Activated T-helper 2 cell treated with anti-CD3 and anti-CD28 coated beads, Interferon-gamma antibody, Interleukin-2, Interleukin-4, amounts not matched to agents 10 μg/mL and 5 μg/mL and 100 μg/mL, durations not matched to agents 14 hours and 24 hours and 36 hours (primary cell): ENCODE results near the gene NLK. TPM values are rescaled to one million over a fixed set of nuclear protein-coding genes. Genes with fewer than 3 reads are reported as not detected.

Source experiments
- DNase-seq: peaks from one replicate; pipeline ENCODE4 v3.0.0; 2021; ENCODE audit warnings: low spot score
- H3K27ac Mint-ChIP-seq: one replicate; pipeline ENCODE4 v1.8.0; 2021; ENCODE audit warnings: mixed read lengths
- H3K27me3 Mint-ChIP-seq: one replicate; pipeline ENCODE4 v1.8.0; 2021; ENCODE audit warnings: low read depth, mixed read lengths
- H3K36me3 Mint-ChIP-seq: one replicate; pipeline ENCODE4 v1.8.0; 2021; ENCODE audit warnings: low read depth, mixed read lengths
- H3K4me1 Mint-ChIP-seq: one replicate; pipeline ENCODE4 v1.8.0; 2021; ENCODE audit warnings: low read depth, mixed read lengths
- H3K4me3 Mint-ChIP-seq: one replicate; pipeline ENCODE4 v1.8.0; 2021; ENCODE audit warnings: low read depth, mild to moderate bottlenecking, moderate library complexity, mixed read lengths
- H3K9me3 Mint-ChIP-seq: one replicate; pipeline ENCODE4 v1.8.0; 2021; ENCODE audit warnings: mixed read lengths
- intact Hi-C: fragments of 100-400 bp; cut with micrococcal nuclease; formaldehyde crosslinking; loops from one replicate; pipeline ENCODE4 v1.15.1; 2023
- total RNA-seq: library from RNA; stranded (reverse); gene quantifications from 2 replicates; pipeline ENCODE4 v1.2.3, GENCODE V29; 2022

Gene NLK
- total RNA-seq, 1 donor from 2014 or later, result 11.3 TPM

DNA sequence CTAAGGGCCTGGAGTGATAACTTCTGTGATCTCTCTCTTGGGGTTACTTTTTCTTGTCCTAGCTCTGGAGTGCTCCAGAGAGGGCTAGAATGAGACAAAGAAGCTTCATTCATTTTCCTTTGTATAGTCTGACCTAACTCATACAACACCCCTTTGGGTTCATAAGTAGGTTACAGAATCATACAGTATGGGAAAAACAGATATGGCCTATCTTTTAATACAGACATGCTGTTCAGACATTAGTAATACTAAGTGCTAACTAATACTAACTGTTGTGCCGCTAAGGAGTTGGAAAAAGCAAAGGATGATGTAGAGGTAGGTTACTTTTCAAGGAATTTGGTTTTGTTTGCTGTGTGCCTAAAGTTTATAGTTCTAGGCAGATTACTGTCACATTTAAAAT lies 84.7 kb downstream of the NLK start:
- H3K4me3 Mint-ChIP-seq, result no peak overlapping the region
- H3K4me1 Mint-ChIP-seq, result peaks cover under 1% of the 10 kb centered on the region
- intact Hi-C loops, result no loop called here
- peaks cover 10% of the 10 kb centered on the region for H3K36me3 Mint-ChIP-seq
- H3K27me3 Mint-ChIP-seq, result no peaks in the 10 kb centered on the region
- H3K9me3 Mint-ChIP-seq, result no peaks in the 10 kb centered on the region
- DNase-seq, result no peak
- no peak overlapping the region for H3K27ac Mint-ChIP-seq

DNA sequence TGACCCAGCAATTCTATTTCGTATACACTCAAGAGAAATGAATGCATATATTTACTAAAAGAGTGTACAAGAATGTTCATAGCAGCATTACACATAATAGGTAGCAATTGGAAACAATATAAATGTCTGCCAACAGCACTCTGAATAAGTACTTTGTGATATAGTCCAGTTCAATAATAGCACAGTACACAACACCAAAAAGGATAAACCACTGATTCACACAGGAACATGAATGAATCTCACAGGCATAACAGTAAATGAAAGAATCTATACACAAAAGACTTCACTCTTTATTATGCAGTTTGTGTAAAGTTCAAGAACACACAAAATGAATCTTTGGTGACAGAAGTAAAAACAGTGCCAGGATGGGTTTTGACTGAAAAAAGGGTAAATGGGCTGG lies 86.3 kb downstream of the NLK start:
- Mint-ChIP-seq H3K36me3 (peaks cover 12% of the 10 kb centered on the region), H3K9me3 (no peaks in the 10 kb centered on the region), H3K4me1 (no peaks in the 10 kb centered on the region), H3K4me3 (no peak overlapping the region), H3K27me3 (no peaks in the 10 kb centered on the region), H3K27ac (no peak overlapping the region)
- intact Hi-C loops, result no loop called here
- DNase-seq, result no peak

DNA sequence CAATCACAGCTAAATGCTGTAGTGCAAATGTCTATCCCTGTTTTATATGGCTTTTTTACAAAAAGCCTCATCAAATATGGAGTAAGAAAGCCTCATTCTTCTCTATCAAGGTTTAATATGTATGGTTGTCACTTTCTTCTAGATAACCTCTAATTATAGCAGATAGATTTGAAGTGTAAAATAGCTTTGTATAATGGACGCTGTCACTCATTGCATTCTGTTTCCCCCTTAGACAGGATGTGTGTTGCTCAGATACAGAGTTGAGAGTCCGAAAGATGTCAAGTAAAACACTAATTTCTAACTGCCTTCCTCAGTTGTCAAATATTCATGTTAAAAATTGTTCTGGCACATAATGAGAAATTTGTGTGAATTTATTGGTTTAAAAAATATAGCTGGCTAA lies 88.0 kb downstream of the NLK start:
- no peaks in the 10 kb centered on the region for H3K27me3 Mint-ChIP-seq
- peaks cover 12% of the 10 kb centered on the region for H3K36me3 Mint-ChIP-seq
- H3K4me3 Mint-ChIP-seq, result no peak overlapping the region

DNA sequence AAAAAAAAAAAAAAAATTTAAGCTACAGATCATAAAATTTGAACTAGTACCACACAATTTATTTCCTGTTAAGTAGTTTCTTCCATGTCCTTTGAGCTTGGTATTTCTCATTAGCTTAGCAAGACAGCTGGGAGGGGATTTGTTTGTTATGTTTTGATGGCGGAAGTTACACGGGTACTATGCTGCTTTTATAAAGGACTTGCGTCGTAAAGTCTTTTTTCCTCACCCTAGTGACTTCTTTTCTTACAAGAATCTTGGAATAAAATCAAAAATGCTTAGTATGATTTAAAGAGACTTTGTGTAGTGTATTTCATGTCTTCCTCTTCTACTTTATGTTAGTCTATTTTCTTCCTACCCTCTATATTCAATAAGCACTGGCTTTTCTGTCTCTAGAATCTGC lies 89.1 kb downstream of the NLK start:
- H3K27ac Mint-ChIP-seq, result no peak overlapping the region
- intact Hi-C loops, result no loop called here
- no peak overlapping the region for H3K4me3 Mint-ChIP-seq
- H3K36me3 Mint-ChIP-seq, result peaks cover 12% of the 10 kb centered on the region
- H3K9me3 Mint-ChIP-seq, result no peaks in the 10 kb centered on the region
- H3K4me1 Mint-ChIP-seq, result no peaks in the 10 kb centered on the region
- H3K27me3 Mint-ChIP-seq, result no peaks in the 10 kb centered on the region
- DNase-seq, result no peak

More for the DNA sequence above, 88.0 kb downstream of the NLK start:
- Mint-ChIP-seq H3K9me3 (no peaks in the 10 kb centered on the region), H3K4me1 (no peaks in the 10 kb centered on the region), H3K27ac (no peak overlapping the region)
- intact Hi-C loops, result no loop called here
- no peak for DNase-seq

DNA sequence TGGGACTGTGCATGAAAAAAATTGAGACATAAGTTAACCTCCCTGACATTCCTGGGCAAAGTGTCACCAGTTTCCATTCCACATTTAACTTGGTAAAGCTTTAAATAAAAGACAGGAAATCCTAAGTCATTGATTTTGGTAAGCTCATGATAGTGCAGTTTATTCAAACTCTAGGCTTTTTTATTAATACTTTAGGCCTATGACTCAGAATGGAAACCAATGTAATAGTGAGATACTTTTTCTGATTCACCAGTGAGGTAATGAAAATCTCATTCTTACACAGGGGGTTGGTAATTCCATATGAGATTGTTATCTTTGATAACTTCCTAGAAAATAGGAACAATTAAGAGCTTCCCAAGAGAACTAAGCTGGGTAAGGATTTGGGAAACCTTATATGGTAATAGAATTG lies 91.1 kb downstream of the NLK start:
- no peaks in the 10 kb centered on the region for H3K27me3 Mint-ChIP-seq
- no peaks in the 10 kb centered on the region for H3K9me3 Mint-ChIP-seq
- peaks cover 12% of the 10 kb centered on the region for H3K36me3 Mint-ChIP-seq
- intact Hi-C loops, result no loop called here
- H3K4me3 Mint-ChIP-seq, result no peak overlapping the region
- no peaks in the 10 kb centered on the region for H3K4me1 Mint-ChIP-seq
- DNase-seq, result no peak
- H3K27ac Mint-ChIP-seq, result no peak overlapping the region

DNA sequence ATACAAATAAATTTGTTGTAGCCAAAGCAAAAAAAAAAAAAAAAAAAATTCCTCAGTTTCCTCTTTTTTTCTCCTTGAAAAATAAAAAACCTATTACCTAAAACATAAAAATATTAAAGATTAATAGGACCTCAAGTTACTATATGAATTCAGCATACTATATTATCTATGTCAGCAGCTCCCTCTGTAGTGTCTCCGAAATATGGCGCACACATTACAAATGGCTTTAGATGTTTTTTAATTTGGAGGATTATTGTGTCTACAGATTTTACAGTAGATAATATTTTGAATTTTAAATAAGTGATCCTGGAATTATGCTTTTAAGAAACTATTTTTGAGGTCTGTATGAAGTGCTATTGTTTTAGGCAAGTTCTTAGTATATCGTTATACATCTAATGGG lies 94.4 kb downstream of the NLK start:
- Mint-ChIP-seq H3K4me3 (no peak overlapping the region), H3K36me3 (peaks cover 12% of the 10 kb centered on the region), H3K4me1 (no peaks in the 10 kb centered on the region), H3K9me3 (no peaks in the 10 kb centered on the region), H3K27ac (no peak overlapping the region), H3K27me3 (no peaks in the 10 kb centered on the region)
- DNase-seq, result no peak
- intact Hi-C loops, result no loop called here

DNA sequence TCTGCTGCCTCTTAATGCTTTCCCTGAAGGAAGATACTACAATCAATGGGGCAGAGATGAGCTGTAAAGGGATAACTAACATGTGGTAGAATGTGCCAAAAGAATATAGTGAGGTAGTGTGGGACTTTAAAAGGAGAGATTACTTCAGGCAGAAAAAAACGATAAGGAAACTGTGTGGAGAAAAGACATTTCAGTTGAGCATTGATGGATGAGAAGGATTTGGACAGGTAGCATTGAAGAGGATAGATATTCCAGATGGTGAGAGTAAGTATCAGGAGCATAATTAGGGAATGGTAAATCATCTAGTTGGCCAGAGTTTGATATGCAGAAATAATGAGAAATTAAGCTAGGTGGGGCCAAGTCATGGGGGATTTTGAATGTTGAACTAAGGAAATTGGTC lies 97.3 kb downstream of the NLK start:
- Mint-ChIP-seq H3K4me1 (no peaks in the 10 kb centered on the region), H3K27ac (no peak overlapping the region), H3K27me3 (no peaks in the 10 kb centered on the region), H3K36me3 (no peaks in the 10 kb centered on the region), H3K9me3 (no peaks in the 10 kb centered on the region), H3K4me3 (no peak overlapping the region)
- intact Hi-C loops, result no loop called here
- no peak for DNase-seq

DNA sequence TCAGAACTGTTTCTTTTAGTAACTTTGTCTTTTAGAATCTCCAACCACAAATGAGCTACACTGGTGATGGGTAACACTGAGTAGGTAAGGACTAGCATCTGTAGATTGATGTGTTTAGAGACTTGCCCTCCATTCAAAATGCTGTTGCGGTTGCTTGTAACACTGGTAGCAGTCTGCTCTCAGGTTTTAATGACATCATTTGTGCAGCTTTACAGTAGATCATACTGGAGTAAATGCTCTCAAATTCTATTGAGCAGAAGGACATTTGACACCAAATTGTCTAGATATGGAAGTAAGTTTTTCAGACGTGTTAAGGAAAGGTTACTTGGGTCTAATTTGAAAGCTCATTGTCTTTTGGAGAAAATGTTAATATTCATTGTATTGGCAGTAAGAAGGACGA lies 98.8 kb downstream of the NLK start:
- Mint-ChIP-seq H3K27ac (no peak overlapping the region), H3K4me3 (no peak overlapping the region), H3K36me3 (no peaks in the 10 kb centered on the region), H3K27me3 (no peaks in the 10 kb centered on the region), H3K9me3 (no peaks in the 10 kb centered on the region), H3K4me1 (no peaks in the 10 kb centered on the region)
- DNase-seq, result no peak
- intact Hi-C loops, result no loop called here

DNA sequence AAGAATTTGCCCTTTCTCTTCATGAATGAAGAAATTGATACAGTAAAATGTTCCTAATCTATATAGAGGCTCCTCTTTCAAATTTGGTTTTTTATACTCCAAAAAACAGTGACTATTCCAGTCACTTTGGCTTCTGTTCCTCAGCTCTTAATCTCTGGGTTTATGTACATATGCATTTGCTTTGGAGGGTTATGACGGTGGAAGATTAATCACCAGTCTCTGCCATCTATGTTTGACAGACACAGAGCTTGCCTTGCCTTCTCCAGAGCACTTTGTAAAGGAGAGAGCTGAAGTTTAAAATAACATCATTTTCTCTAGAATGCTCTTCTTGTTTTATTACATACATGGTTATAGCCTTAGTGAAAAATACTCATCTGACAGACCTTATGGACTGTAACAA lies 99.3 kb downstream of the NLK start:
- Mint-ChIP-seq H3K4me1 (no peaks in the 10 kb centered on the region), H3K27me3 (no peaks in the 10 kb centered on the region), H3K4me3 (no peak overlapping the region), H3K36me3 (no peaks in the 10 kb centered on the region), H3K9me3 (no peaks in the 10 kb centered on the region), H3K27ac (no peak overlapping the region)
- intact Hi-C loops, result no loop called here
- no peak for DNase-seq

DNA sequence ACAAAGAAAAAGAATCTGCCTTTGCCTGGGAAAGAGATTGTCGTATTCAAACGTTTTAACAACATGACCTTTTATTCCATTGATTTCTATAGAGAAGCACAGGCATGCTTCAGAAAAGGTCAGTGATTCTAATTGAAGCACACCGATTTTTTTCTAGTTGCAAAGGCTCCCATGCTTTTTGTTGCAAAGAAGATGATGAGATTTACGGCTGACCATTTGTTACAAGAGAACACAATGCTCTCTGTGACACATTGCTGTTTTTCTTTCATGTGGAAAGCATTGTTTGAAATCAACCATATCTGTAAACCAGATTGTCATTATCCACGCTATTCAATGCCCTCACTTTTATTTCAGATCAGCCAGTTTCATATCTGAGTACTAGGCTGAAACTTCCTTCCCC lies 99.8 kb downstream of the NLK start:
- no peak overlapping the region for H3K4me3 Mint-ChIP-seq
- no peaks in the 10 kb centered on the region for H3K27me3 Mint-ChIP-seq
- DNase-seq, result no peak
- no peaks in the 10 kb centered on the region for H3K36me3 Mint-ChIP-seq
- H3K27ac Mint-ChIP-seq, result no peak overlapping the region
- no peaks in the 10 kb centered on the region for H3K9me3 Mint-ChIP-seq
- intact Hi-C loops, result no loop called here
- no peaks in the 10 kb centered on the region for H3K4me1 Mint-ChIP-seq

DNA sequence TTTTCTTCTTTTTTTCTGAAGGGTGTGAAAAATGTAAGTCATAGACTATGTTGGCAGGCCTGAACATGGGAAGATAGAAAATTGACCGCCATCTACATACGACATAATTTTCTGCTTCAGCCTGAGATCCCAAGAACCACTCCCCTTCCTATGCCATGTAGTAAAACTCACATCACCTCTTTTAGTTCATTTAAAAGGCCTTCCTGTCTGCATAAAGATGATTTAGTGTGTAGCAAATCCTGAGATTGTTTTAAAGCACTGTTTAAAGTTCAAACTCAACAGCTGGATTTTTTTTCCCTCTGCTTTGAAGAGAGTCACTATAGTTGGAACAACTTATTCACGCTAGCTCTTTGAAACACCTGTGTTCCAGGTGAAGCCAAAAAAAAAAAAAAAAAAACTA lies 101.5 kb downstream of the NLK start:
- Mint-ChIP-seq H3K36me3 (no peaks in the 10 kb centered on the region), H3K9me3 (no peaks in the 10 kb centered on the region), H3K4me1 (no peaks in the 10 kb centered on the region), H3K27me3 (no peaks in the 10 kb centered on the region), H3K4me3 (no peak overlapping the region), H3K27ac (no peak overlapping the region)
- intact Hi-C loops, result no loop called here
- no peak for DNase-seq

DNA sequence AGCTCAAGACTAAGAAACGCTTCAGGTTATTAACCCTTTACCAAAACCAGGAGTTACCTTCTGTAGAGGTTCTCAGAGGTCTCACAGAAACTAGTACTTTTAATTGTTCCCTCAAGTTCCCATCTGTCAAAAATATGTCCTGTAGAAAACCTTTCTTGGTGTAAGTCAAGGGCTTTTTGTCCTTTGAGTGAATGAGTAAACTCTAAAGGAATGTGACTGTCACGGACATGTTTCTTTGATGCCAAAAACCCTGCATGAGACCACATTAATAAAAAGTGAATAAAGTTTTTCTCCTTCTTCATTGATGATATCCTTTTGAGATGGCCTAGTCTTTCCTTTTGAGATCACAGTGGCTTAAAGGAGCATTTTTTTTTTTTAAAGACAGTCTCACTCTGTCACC lies 102.9 kb downstream of the NLK start:
- Mint-ChIP-seq H3K4me1 (no peaks in the 10 kb centered on the region), H3K9me3 (no peaks in the 10 kb centered on the region), H3K27ac (no peak overlapping the region), H3K27me3 (no peaks in the 10 kb centered on the region), H3K36me3 (no peaks in the 10 kb centered on the region), H3K4me3 (no peak overlapping the region)
- DNase-seq, result no peak
- intact Hi-C loops, result no loop called here

DNA sequence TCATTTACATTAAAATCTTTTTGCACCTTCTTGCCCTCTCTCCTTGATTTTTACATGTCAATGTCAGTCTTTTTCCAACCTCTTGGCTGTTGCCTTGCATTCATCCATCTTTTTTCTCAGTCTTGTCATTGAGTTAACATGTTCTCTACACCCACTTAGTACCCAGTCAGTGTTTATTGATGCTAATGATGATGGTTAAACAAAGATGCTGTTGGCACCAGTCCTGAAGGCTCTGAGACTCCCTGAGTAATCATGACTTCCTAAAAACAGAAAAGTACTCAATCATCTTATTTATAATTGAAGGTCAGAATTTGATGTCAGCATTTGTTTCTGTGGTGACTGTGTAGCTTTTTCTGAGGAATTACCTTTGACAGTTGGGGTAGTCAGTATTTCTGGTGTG lies 104.5 kb downstream of the NLK start:
- Mint-ChIP-seq H3K36me3 (no peaks in the 10 kb centered on the region), H3K4me3 (no peak overlapping the region), H3K27ac (no peak overlapping the region), H3K27me3 (no peaks in the 10 kb centered on the region), H3K4me1 (no peaks in the 10 kb centered on the region), H3K9me3 (no peaks in the 10 kb centered on the region)
- intact Hi-C loops, result no loop called here
- DNase-seq, result no peak

DNA sequence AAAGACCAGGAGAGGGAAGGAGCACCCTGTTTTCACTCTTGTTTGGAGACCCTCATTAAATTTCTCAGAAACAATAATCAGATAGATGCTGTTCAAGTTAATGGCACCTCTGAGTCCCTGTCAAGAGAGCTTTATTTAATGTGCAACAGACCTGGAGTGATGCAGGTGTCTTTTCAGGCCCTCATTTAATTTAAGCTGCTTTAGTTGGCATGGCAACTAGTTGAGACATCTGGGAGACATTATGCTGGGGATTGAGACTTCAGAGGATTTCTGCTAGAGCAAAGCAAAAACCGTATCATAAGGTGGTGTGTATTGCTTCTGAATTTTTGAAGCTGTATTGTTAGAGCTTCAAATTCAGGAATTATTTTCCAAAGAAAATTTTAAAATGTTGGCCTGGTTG lies 108.5 kb downstream of the NLK start:
- intact Hi-C loops, result no loop called here
- Mint-ChIP-seq H3K4me3 (no peak overlapping the region), H3K4me1 (no peaks in the 10 kb centered on the region), H3K27me3 (no peaks in the 10 kb centered on the region), H3K9me3 (no peaks in the 10 kb centered on the region), H3K27ac (no peak overlapping the region), H3K36me3 (no peaks in the 10 kb centered on the region)
- DNase-seq, result no peak
